Lower leg skin (tissue), 3 donors: Measurements from ENCODE around the gene SELENOO.

Experiments
- CTCF ChIP-seq, 3 donors: fragments of 450-650 bp; IDR thresholded peaks; one replicate each; pipeline ENCODE4 v1.5.1; 2016; ENCODE audit warnings: antibody characterized with exemption in 3 of 3, mild to moderate bottlenecking in 3 of 3, moderate library complexity in 2 of 3
- POLR2A ChIP-seq, 2 donors: fragments of 450-650 bp; IDR thresholded peaks; one replicate each; pipeline ENCODE4 v1.6.1; 2016 to 2017; ENCODE audit warnings: antibody characterized with exemption in 2 of 2, mild to moderate bottlenecking in 1 of 2, moderate library complexity in 1 of 2

DNA sequence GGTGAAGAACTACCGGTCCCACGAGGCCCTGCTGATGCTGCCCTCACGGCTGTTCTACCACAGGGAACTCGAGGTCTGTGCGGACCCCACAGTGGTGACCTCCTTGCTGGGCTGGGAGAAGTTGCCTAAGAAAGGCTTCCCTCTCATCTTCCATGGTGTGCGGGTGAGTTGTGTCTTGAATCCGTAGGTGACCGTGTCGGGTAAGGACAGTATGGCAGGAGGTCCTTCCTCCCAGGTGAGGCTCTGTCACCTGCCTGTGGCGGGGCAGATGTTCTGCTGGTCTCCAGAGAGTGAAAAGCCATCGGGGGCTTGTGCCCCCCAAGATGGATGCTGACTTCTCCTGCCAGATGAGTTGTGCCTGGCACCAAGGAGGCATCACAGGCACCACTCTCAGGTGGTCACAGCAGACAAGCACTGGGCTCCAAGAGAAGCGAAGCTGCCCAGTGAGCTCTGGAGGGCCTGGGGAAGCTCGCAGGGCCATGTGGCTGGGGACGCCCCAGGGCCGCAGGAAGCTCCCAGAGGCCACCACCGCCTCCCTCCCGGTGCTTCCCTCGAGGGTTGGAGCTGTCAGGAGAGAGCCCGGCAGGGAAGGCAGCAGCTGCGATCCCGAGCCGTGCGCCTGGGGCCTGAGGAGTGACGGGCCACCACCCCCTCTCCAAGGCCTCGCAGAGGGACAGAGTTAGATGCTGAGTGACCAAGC lies 47.6 kb upstream of the SELENOO start:
- TF ChIP-seq CTCF (IDR thresholded peaks at IDR 0.05) (no peak), POLR2A (IDR thresholded peaks at IDR 0.05) (no peak)
